ENCODE measurements around the gene VEZT.
A peak's percentile ranks its signal among the peaks of the same experiment; 100 is the strongest.

The VEZT gene

GRCh38 chr12:95325501-95325900 lies 107.9 kb downstream of the VEZT start:
- TF ChIP-seq, protein P1, sequence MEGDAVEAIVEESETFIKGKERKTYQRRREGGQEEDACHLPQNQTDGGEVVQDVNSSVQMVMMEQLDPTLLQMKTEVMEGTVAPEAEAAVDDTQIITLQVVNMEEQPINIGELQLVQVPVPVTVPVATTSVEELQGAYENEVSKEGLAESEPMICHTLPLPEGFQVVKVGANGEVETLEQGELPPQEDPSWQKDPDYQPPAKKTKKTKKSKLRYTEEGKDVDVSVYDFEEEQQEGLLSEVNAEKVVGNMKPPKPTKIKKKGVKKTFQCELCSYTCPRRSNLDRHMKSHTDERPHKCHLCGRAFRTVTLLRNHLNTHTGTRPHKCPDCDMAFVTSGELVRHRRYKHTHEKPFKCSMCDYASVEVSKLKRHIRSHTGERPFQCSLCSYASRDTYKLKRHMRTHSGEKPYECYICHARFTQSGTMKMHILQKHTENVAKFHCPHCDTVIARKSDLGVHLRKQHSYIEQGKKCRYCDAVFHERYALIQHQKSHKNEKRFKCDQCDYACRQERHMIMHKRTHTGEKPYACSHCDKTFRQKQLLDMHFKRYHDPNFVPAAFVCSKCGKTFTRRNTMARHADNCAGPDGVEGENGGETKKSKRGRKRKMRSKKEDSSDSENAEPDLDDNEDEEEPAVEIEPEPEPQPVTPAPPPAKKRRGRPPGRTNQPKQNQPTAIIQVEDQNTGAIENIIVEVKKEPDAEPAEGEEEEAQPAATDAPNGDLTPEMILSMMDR (IDR thresholded peaks at IDR 0.05; ENCODE audit: borderline replicate concordance, insufficient read depth, low read depth, low read length) = no peak
- H3K4me3 ChIP-seq (ENCODE audit: low read depth, low read length) = no peak overlapping the region

- no peak overlapping the region for H3K4me3 ChIP-seq (ENCODE audit: low read depth, low read length)
- TF ChIP-seq, protein P1 (IDR thresholded peaks at IDR 0.05; ENCODE audit: borderline replicate concordance, insufficient read depth, low read depth, low read length) = no peak
Observed at GRCh38 chr12:95326445-95326844, 108.8 kb downstream of the VEZT start.

- TF ChIP-seq, protein P1 (IDR thresholded peaks at IDR 0.05; ENCODE audit: borderline replicate concordance, insufficient read depth, low read depth, low read length) = no peak
- H3K4me3 ChIP-seq (ENCODE audit: low read depth, low read length) = no peak overlapping the region
Observed at GRCh38 chr12:95326855-95327254, 109.2 kb downstream of the VEZT start.

GRCh38 chr12:95328708-95329107 lies 111.1 kb downstream of the VEZT start:
- H3K4me3 ChIP-seq (ENCODE audit: low read depth, low read length) = no peak overlapping the region
- TF ChIP-seq, protein P1 (IDR thresholded peaks at IDR 0.05; ENCODE audit: borderline replicate concordance, insufficient read depth, low read depth, low read length) = no peak

DNA sequence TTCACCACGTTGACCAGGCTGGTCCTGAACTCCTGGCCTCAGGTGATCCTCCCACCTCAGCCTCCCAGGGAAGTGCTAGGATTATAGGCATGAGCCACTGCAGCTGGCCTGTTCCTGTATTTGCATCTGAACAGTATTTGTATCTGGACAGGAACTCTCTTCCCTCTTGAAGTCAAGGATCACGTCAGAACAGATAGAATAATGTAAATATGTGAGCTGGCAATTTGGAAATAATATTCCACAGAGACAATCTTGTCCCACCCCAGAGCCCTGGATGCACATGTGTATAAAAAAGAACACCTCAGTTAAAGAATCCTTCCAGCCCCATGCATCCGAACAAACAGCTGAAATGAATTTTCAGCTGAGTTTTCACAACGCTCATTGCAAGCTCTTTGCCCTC lies 118.3 kb downstream of the VEZT start:
- TF ChIP-seq, protein P1 (IDR thresholded peaks at IDR 0.05; ENCODE audit: borderline replicate concordance, insufficient read depth, low read depth, low read length) = no peak
- H3K4me3 ChIP-seq (ENCODE audit: low read depth, low read length) = no peak overlapping the region

- no peak overlapping the region for H3K4me3 ChIP-seq (ENCODE audit: low read depth, low read length)
- TF ChIP-seq, protein P1 (IDR thresholded peaks at IDR 0.05; ENCODE audit: borderline replicate concordance, insufficient read depth, low read depth, low read length) = peak; percentile 50; the same call in 1 of the 2 replicates
Observed at GRCh38 chr12:95336387-95337067, 118.9 kb downstream of the VEZT start.

DNA sequence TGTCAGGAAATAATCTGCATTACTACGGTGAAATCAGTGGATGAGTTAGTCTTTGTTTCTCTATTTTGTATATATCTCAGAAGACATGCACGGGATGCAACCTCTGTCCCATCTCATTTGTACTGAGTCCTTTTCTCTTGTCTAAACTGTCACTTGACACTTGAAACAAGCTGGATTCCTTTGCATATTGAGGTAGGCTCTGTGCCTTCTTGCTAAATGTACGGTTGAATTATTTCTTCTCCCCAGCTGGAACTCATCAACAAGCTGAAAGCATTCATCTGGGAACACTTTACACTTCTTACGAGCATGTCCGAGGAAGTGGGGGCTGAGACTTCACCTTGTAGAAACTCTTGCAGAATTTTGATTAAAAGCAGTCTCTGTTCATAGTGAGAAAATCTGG lies 119.5 kb downstream of the VEZT start:
- no peak overlapping the region for H3K4me3 ChIP-seq (ENCODE audit: low read depth, low read length)
- TF ChIP-seq, protein P1 (IDR thresholded peaks at IDR 0.05; ENCODE audit: borderline replicate concordance, insufficient read depth, low read depth, low read length) = no peak
